Fibroblast of mammary gland (primary cell): ENCODE measurements around the gene UNCX.

Source experiments
- DNase-seq: peaks from one replicate; pipeline ENCODE4 v3.0.0-alpha.2; 2010; ENCODE audit warnings: low read depth
- H3K4me3 ChIP-seq: 2 replicates; pipeline ENCODE4 v1.5.1; 2011; ENCODE audit warnings: low read depth, mild to moderate bottlenecking, low read length, moderate library complexity; ENCODE audit not compliant: control insufficient read depth
- TF ChIP-seq, protein P1 (sequence below): conservative IDR thresholded peaks from 2 replicates; pipeline ENCODE4 v1.5.1; 2011; ENCODE audit warnings: low read depth, low read length, inconsistent platforms; ENCODE audit not compliant: control insufficient read depth, insufficient read depth

Gene UNCX

DNA sequence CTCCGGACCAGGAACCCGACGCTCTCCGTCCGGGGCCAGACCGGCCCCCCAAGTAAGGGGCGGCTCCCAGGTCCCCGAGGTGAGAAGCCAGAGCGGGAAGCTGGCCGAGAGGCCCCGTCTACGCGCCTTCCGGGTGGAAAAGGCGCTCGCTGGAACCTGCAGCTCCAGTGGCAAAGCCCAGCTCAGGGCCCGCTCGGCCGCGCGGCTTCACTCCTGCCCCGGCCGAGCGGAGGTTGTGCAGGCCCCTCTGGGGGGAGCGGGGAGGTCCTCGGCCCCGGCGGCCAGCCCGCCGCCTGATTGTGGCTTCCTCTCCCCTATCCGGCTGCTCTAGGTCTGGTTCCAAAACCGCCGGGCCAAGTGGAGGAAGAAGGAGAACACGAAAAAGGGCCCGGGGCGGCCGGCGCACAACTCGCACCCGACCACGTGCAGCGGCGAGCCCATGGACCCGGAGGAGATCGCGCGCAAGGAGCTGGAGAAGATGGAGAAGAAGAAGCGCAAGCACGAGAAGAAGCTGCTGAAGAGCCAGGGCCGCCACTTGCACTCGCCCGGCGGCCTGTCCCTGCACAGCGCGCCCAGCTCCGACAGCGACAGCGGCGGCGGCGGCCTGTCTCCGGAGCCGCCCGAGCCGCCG is 2.9 kb downstream of the UNCX start:
- no peak overlapping the region for H3K4me3 ChIP-seq
- DNase-seq, result no peak
- TF ChIP-seq, protein P1, sequence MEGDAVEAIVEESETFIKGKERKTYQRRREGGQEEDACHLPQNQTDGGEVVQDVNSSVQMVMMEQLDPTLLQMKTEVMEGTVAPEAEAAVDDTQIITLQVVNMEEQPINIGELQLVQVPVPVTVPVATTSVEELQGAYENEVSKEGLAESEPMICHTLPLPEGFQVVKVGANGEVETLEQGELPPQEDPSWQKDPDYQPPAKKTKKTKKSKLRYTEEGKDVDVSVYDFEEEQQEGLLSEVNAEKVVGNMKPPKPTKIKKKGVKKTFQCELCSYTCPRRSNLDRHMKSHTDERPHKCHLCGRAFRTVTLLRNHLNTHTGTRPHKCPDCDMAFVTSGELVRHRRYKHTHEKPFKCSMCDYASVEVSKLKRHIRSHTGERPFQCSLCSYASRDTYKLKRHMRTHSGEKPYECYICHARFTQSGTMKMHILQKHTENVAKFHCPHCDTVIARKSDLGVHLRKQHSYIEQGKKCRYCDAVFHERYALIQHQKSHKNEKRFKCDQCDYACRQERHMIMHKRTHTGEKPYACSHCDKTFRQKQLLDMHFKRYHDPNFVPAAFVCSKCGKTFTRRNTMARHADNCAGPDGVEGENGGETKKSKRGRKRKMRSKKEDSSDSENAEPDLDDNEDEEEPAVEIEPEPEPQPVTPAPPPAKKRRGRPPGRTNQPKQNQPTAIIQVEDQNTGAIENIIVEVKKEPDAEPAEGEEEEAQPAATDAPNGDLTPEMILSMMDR, result no peak

DNA sequence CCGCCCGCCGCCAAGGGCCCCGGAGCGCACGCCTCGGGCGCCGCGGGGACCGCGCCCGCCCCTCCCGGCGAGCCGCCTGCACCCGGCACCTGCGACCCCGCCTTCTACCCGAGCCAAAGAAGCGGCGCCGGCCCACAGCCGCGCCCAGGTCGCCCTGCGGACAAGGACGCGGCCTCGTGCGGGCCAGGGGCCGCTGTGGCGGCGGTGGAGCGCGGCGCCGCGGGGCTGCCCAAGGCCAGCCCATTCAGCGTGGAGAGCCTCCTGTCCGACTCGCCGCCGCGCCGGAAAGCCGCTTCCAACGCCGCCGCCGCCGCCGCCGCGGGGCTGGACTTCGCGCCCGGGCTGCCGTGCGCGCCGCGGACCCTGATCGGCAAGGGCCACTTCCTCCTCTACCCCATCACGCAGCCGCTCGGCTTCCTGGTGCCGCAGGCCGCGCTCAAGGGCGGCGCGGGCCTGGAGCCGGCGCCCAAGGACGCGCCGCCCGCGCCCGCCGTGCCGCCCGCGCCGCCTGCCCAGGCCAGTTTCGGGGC is 3.5 kb downstream of the UNCX start:
- H3K4me3 ChIP-seq, result no peak overlapping the region
- TF ChIP-seq, protein P1, result no peak
- DNase-seq, result no peak

DNA sequence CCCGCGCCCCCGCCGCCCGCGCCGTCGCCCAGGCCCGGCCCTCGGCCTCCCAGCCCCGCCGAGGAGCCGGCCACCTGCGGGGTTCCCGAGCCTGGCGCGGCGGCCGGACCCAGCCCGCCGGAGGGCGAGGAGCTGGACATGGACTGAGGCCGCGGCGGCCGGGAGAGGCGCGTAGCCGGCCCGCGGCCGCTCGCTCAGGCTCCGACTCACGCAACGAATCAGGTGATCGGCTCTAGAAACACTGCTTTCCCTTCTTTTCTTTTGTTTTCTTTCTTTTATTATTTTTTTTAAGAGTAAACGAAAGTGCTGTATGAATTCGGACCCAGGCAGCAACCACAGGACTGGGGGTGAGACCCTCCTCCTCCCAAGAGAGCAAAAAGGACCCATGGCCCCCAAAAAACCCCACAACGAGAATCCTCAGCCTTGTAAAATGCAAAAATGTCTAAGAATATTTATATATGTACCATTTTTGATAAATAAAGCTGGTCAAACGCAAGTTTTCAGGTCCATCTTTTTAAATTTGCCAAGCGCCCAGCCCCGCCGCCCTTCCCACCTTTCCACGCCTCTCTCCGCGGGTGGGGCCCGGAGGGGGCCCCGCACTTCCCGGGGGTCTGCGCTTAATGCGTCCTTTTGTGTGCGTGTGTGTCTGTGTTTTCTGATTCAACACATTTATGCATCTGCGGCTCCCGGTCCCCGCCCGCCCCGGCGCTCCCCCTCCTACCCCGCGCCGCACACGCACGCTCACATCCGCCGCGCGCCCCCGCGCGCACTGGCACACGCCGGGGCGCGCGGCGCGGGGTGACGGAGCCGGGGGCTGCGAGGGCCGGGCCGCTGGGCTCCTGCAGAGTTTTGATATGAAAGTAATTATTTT is 4.4 kb downstream of the UNCX start:
- TF ChIP-seq, protein P1, result no peak
- no peak overlapping the region for H3K4me3 ChIP-seq
- no peak for DNase-seq

DNA sequence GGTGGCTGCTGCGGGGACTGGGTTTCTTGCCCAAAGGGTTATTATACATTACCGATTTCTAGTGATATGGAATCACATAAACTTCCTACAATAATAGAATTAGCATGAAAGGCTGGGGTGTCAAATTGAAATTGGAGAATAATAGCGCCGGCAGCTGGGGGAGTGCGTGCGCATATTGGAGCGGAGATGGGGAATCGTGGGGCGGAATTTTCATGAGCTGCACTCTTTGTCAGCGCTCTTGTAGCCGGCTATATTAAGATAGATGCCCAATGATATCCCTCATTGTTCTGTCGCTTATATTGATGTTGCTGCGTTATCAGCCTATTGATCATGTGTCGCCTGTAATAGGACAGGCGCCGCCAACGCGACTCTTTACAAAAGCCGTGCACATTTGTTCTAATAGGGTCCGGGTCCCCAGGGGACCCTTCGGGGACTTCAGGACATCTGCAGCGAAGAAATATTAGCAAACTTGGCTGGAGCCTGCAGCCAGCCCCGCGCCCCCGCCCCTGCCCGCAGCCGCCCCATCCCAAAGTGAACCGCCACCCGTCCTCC is 5.1 kb downstream of the UNCX start:
- DNase-seq, result no peak
- no peak overlapping the region for H3K4me3 ChIP-seq
- TF ChIP-seq, protein P1, result no peak

DNA sequence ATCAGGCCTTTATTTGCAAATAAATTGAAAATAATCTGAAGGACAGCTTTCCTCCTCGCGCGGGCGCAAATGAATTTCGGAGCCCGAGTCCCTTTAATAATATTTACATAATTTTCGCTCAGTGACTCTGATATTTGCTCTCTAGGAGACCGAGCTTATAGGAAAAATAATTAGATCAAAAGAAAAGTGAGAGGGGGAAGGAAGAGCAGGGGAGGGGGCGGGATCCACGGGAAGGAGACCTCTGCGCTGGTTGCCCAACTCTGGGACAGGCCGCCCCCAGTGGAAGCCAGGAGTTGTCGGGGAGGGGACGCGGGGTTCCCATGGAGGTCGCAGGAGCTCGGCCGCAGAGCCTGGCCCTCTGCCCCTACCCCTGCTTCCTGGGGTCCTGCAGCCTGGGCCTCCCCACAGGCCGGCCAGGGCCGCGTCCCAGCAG is 5.8 kb downstream of the UNCX start:
- TF ChIP-seq, protein P1, result no peak
- H3K4me3 ChIP-seq, result no peak overlapping the region
- DNase-seq, result no peak

DNA sequence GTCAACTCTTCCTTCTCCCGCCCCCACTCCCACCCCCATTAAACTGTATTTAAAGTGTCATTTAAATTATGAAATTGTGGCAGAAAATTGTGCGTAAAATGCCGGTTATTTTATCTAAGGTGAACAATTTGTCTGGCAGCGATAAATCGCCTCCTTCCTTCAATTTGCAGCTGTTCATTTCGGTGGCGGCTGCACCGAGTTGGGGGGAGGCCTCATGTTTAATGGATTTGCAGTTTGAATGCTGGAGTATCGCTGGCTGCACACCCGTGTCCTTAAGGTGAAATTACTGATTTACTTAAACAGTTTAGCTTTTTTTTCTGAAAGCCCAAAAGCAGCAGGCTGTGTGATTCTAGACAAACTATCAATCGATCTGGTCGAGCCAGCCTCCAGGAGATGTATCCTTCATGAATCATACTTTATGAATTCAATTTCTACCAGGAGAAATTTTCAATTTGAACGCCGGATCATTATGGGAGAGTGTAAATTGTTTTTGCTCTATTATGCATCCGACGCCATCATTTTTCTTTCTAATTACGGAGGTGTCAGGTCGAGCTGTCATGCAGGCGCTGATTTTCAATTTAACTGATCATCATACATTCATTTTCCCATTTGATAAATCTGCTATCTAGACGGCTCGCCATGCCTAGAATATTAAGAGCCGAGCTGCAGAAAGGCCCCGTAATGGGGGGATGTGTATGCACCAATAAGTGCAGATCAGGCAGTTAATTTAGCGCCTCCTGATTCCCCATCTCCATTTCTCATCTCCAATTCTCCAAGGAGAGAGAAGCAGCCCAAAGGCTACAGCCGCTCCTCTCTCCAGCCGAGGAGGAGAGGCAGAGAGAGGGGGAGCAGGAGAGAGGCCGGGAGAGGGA is 6.5 kb downstream of the UNCX start:
- DNase-seq, result no peak

More for the DNA sequence above, 6.5 kb downstream of the UNCX start:
- no peak overlapping the region for H3K4me3 ChIP-seq
- TF ChIP-seq, protein P1, result no peak
